ENCODE measurements around the gene INTS14. TPM values are rescaled to one million over a fixed set of nuclear protein-coding genes. Genes with fewer than 3 reads are reported as not detected.

The INTS14 gene
- total RNA-seq, 1 experiment from 2014 or later: 39.9 TPM

GRCh38 chr15:65612949-65613744 lies 2.2 kb upstream of the INTS14 start:
- CTCF ChIA-PET: no interaction called here
- H3K4me1 ChIP-seq (ENCODE audit: insufficient read depth, low read length, poor library complexity, severe bottlenecking): peaks cover 16% of the 10 kb centered on the region
- POLR2A ChIA-PET (ENCODE audit: low non-redundant PET): no interaction called here
- TF ChIP-seq EZH2 (IDR thresholded peaks at IDR 0.05; ENCODE audit: borderline replicate concordance, low read depth, low read length, poor library complexity, severe bottlenecking) (no peak), CTCF (conservative IDR thresholded peaks at IDR 0.05; ENCODE audit: low read depth, low read length) (no peak)
- intact Hi-C loops (cut with micrococcal nuclease; ENCODE audit: unreplicated experiment): no loop called here
- H3K36me3 ChIP-seq (ENCODE audit: insufficient read depth, low read length, poor library complexity, severe bottlenecking): no peaks in the 10 kb centered on the region
- H3K9me3 ChIP-seq (ENCODE audit: low read depth, low read length, poor library complexity, severe bottlenecking): no peaks in the 10 kb centered on the region
- no peak for DNase-seq (ENCODE audit: low spot score)
- H3K27me3 ChIP-seq (replicated peaks; ENCODE audit: insufficient read depth, low read depth, low read length, poor library complexity): no peaks in the 10 kb centered on the region
- no peak overlapping the region for H3K27ac ChIP-seq (ENCODE audit: low read depth, low read length, poor library complexity, severe bottlenecking)
- no peak overlapping the region for H3K4me3 ChIP-seq (ENCODE audit: low read depth, low read length, poor library complexity, severe bottlenecking)
- no TSS peak for BruUV-seq (replicated peaks)

GRCh38 chr15:65612616-65612946 lies 1.6 kb upstream of the INTS14 start:
- CTCF ChIA-PET: no interaction called here
- no peaks in the 10 kb centered on the region for H3K36me3 ChIP-seq (ENCODE audit: insufficient read depth, low read length, poor library complexity, severe bottlenecking)
- H3K27me3 ChIP-seq (replicated peaks; ENCODE audit: insufficient read depth, low read depth, low read length, poor library complexity): no peaks in the 10 kb centered on the region
- H3K9me3 ChIP-seq (ENCODE audit: low read depth, low read length, poor library complexity, severe bottlenecking): no peaks in the 10 kb centered on the region
- no TSS peak for BruUV-seq (replicated peaks)
- H3K4me1 ChIP-seq (ENCODE audit: insufficient read depth, low read length, poor library complexity, severe bottlenecking): peaks cover 16% of the 10 kb centered on the region
- POLR2A ChIA-PET (ENCODE audit: low non-redundant PET): no interaction called here
- no peak for DNase-seq (ENCODE audit: low spot score)
- no peak overlapping the region for H3K27ac ChIP-seq (ENCODE audit: low read depth, low read length, poor library complexity, severe bottlenecking)
- intact Hi-C loops (cut with micrococcal nuclease; ENCODE audit: unreplicated experiment): no loop called here
- TF ChIP-seq CTCF (conservative IDR thresholded peaks at IDR 0.05; ENCODE audit: low read depth, low read length) (no peak), EZH2 (IDR thresholded peaks at IDR 0.05; ENCODE audit: borderline replicate concordance, low read depth, low read length, poor library complexity, severe bottlenecking) (no peak)
- no peak overlapping the region for H3K4me3 ChIP-seq (ENCODE audit: low read depth, low read length, poor library complexity, severe bottlenecking)

GRCh38 chr15:65611888-65612615 lies 1.1 kb upstream of the INTS14 start:
- intact Hi-C loops (cut with micrococcal nuclease; ENCODE audit: unreplicated experiment): no loop called here
- TF ChIP-seq EZH2 (IDR thresholded peaks at IDR 0.05; ENCODE audit: borderline replicate concordance, low read depth, low read length, poor library complexity, severe bottlenecking): no peak
- no peak for TF ChIP-seq CTCF (conservative IDR thresholded peaks at IDR 0.05; ENCODE audit: low read depth, low read length)

More at GRCh38 chr15:65611888-65612615, 1.1 kb upstream of the INTS14 start:
- Histone ChIP-seq H3K4me3 (ENCODE audit: low read depth, low read length, poor library complexity, severe bottlenecking) (peak overlapping the region; percentile 83), H3K4me1 (ENCODE audit: insufficient read depth, low read length, poor library complexity, severe bottlenecking) (peaks cover 16% of the 10 kb centered on the region), H3K9me3 (ENCODE audit: low read depth, low read length, poor library complexity, severe bottlenecking) (no peaks in the 10 kb centered on the region), H3K27ac (ENCODE audit: low read depth, low read length, poor library complexity, severe bottlenecking) (peak overlapping the region; percentile 90), H3K36me3 (ENCODE audit: insufficient read depth, low read length, poor library complexity, severe bottlenecking) (no peaks in the 10 kb centered on the region), H3K27me3 (replicated peaks; ENCODE audit: insufficient read depth, low read depth, low read length, poor library complexity) (no peaks in the 10 kb centered on the region)
- DNase-seq (ENCODE audit: low spot score): no peak
- ChIA-PET POLR2A (ENCODE audit: low non-redundant PET) (no interaction called here), CTCF (no interaction called here)
- BruUV-seq (replicated peaks): no TSS peak

All from A673 (cell line).